ENCODE measurements around the gene PPP6R1.

PPP6R1 gene

GRCh38 chr19:55256562-55257460 is 2.0 kb downstream of the PPP6R1 start:
- Histone ChIP-seq H3K4me3 (ENCODE audit: low read length in 2 of 2) (peak overlapping the region; percentile 73 to 86), H3K27me3 (ENCODE audit: control insufficient read depth in 1 of 2, insufficient read depth in 2 of 2, low read length in 2 of 2) (no peaks in the 10 kb centered on the region), H3K4me1 (ENCODE audit: control insufficient read depth, insufficient read depth, low read length) (peaks cover 50% of the 10 kb centered on the region), H3K36me3 (ENCODE audit: control insufficient read depth in 2 of 2, insufficient read depth in 2 of 2, low read length in 2 of 2) (peaks cover 0 to under 1% of the 10 kb centered on the region in 2 donors), H3K9ac (ENCODE audit: low read length in 2 of 2) (peak overlapping the region; percentile 79 to 86), H3K9me3 (ENCODE audit: control insufficient read depth in 2 of 2, low read length in 2 of 2) (no peaks in the 10 kb centered on the region), H3K27ac (ENCODE audit: low read length) (no peak overlapping the region)

GRCh38 chr19:55255618-55256423 is 3.0 kb downstream of the PPP6R1 start:
- Histone ChIP-seq H3K36me3 (ENCODE audit: control insufficient read depth in 2 of 2, insufficient read depth in 2 of 2, low read length in 2 of 2) (peaks cover 0 to 5% of the 10 kb centered on the region in 2 donors), H3K9ac (ENCODE audit: low read length in 2 of 2) (peak overlapping the region in 1 of 2 donors; percentile 13), H3K4me3 (ENCODE audit: low read length in 2 of 2) (peak overlapping the region in 1 of 2 donors; percentile 86), H3K27me3 (ENCODE audit: control insufficient read depth in 1 of 2, insufficient read depth in 2 of 2, low read length in 2 of 2) (no peaks in the 10 kb centered on the region), H3K9me3 (ENCODE audit: control insufficient read depth in 2 of 2, low read length in 2 of 2) (no peaks in the 10 kb centered on the region), H3K4me1 (ENCODE audit: control insufficient read depth, insufficient read depth, low read length) (peaks cover 55% of the 10 kb centered on the region), H3K27ac (ENCODE audit: low read length) (no peak overlapping the region)

- H3K9me3 ChIP-seq (ENCODE audit: control insufficient read depth in 2 of 2, low read length in 2 of 2), result no peaks in the 10 kb centered on the region
- H3K36me3 ChIP-seq (ENCODE audit: control insufficient read depth in 2 of 2, insufficient read depth in 2 of 2, low read length in 2 of 2), result peaks cover 0 to 5% of the 10 kb centered on the region in 2 donors
- no peaks in the 10 kb centered on the region for H3K27me3 ChIP-seq (ENCODE audit: control insufficient read depth in 1 of 2, insufficient read depth in 2 of 2, low read length in 2 of 2)
- peaks cover 49% of the 10 kb centered on the region for H3K4me1 ChIP-seq (ENCODE audit: control insufficient read depth, insufficient read depth, low read length)
- peak overlapping the region in 1 of 2 donors; percentile 29 for H3K4me3 ChIP-seq (ENCODE audit: low read length in 2 of 2)
- no peak overlapping the region for H3K27ac ChIP-seq (ENCODE audit: low read length)
- H3K9ac ChIP-seq (ENCODE audit: low read length in 2 of 2), result no peak overlapping the region
Observed at GRCh38 chr19:55254625-55254977, 4.2 kb downstream of the PPP6R1 start.

- peaks cover 0 to 5% of the 10 kb centered on the region in 2 donors for H3K36me3 ChIP-seq (ENCODE audit: control insufficient read depth in 2 of 2, insufficient read depth in 2 of 2, low read length in 2 of 2)
- no peak overlapping the region for H3K27ac ChIP-seq (ENCODE audit: low read length)
- peaks cover 46% of the 10 kb centered on the region for H3K4me1 ChIP-seq (ENCODE audit: control insufficient read depth, insufficient read depth, low read length)
- no peaks in the 10 kb centered on the region for H3K27me3 ChIP-seq (ENCODE audit: control insufficient read depth in 1 of 2, insufficient read depth in 2 of 2, low read length in 2 of 2)
- no peaks in the 10 kb centered on the region for H3K9me3 ChIP-seq (ENCODE audit: control insufficient read depth in 2 of 2, low read length in 2 of 2)
- peak overlapping the region in 1 of 2 donors; percentile 29 for H3K4me3 ChIP-seq (ENCODE audit: low read length in 2 of 2)
- peak overlapping the region in 1 of 2 donors; percentile 36 for H3K9ac ChIP-seq (ENCODE audit: low read length in 2 of 2)
Observed at GRCh38 chr19:55253842-55254624, 4.8 kb downstream of the PPP6R1 start.

GRCh38 chr19:55252760-55253663 is 5.8 kb downstream of the PPP6R1 start:
- peaks cover 51% of the 10 kb centered on the region for H3K4me1 ChIP-seq (ENCODE audit: control insufficient read depth, insufficient read depth, low read length)
- H3K27ac ChIP-seq (ENCODE audit: low read length), result no peak overlapping the region
- H3K4me3 ChIP-seq (ENCODE audit: low read length in 2 of 2), result no peak overlapping the region

GRCh38 chr19:55251341-55252081 is 7.3 kb downstream of the PPP6R1 start:
- Histone ChIP-seq H3K4me1 (ENCODE audit: control insufficient read depth, insufficient read depth, low read length) (peaks cover 41% of the 10 kb centered on the region), H3K9ac (ENCODE audit: low read length in 2 of 2) (no peak overlapping the region), H3K36me3 (ENCODE audit: control insufficient read depth in 2 of 2, insufficient read depth in 2 of 2, low read length in 2 of 2) (peaks cover 0 to 8% of the 10 kb centered on the region in 2 donors), H3K9me3 (ENCODE audit: control insufficient read depth in 2 of 2, low read length in 2 of 2) (no peaks in the 10 kb centered on the region), H3K4me3 (ENCODE audit: low read length in 2 of 2) (no peak overlapping the region), H3K27me3 (ENCODE audit: control insufficient read depth in 1 of 2, insufficient read depth in 2 of 2, low read length in 2 of 2) (no peaks in the 10 kb centered on the region), H3K27ac (ENCODE audit: low read length) (no peak overlapping the region)

More at GRCh38 chr19:55252760-55253663, 5.8 kb downstream of the PPP6R1 start:
- no peaks in the 10 kb centered on the region for H3K9me3 ChIP-seq (ENCODE audit: control insufficient read depth in 2 of 2, low read length in 2 of 2)
- no peaks in the 10 kb centered on the region for H3K27me3 ChIP-seq (ENCODE audit: control insufficient read depth in 1 of 2, insufficient read depth in 2 of 2, low read length in 2 of 2)
- peaks cover 0 to 5% of the 10 kb centered on the region in 2 donors for H3K36me3 ChIP-seq (ENCODE audit: control insufficient read depth in 2 of 2, insufficient read depth in 2 of 2, low read length in 2 of 2)
- no peak overlapping the region for H3K9ac ChIP-seq (ENCODE audit: low read length in 2 of 2)

- H3K27ac ChIP-seq (ENCODE audit: low read length), result no peak overlapping the region
- peaks cover 6 to 12% of the 10 kb centered on the region in 2 donors for H3K36me3 ChIP-seq (ENCODE audit: control insufficient read depth in 2 of 2, insufficient read depth in 2 of 2, low read length in 2 of 2)
- no peaks in the 10 kb centered on the region for H3K9me3 ChIP-seq (ENCODE audit: control insufficient read depth in 2 of 2, low read length in 2 of 2)
- H3K4me3 ChIP-seq (ENCODE audit: low read length in 2 of 2), result no peak overlapping the region
- H3K4me1 ChIP-seq (ENCODE audit: control insufficient read depth, insufficient read depth, low read length), result peaks cover 30% of the 10 kb centered on the region
- H3K9ac ChIP-seq (ENCODE audit: low read length in 2 of 2), result no peak overlapping the region
- H3K27me3 ChIP-seq (ENCODE audit: control insufficient read depth in 1 of 2, insufficient read depth in 2 of 2, low read length in 2 of 2), result no peaks in the 10 kb centered on the region
Observed at GRCh38 chr19:55250262-55251036, 8.4 kb downstream of the PPP6R1 start.

- H3K4me1 ChIP-seq (ENCODE audit: control insufficient read depth, insufficient read depth, low read length), result peaks cover 25% of the 10 kb centered on the region
- peaks cover 12 to 16% of the 10 kb centered on the region in 2 donors for H3K36me3 ChIP-seq (ENCODE audit: control insufficient read depth in 2 of 2, insufficient read depth in 2 of 2, low read length in 2 of 2)
- H3K4me3 ChIP-seq (ENCODE audit: low read length in 2 of 2), result no peak overlapping the region
- no peaks in the 10 kb centered on the region for H3K9me3 ChIP-seq (ENCODE audit: control insufficient read depth in 2 of 2, low read length in 2 of 2)
- H3K27ac ChIP-seq (ENCODE audit: low read length), result no peak overlapping the region
- H3K27me3 ChIP-seq (ENCODE audit: control insufficient read depth in 1 of 2, insufficient read depth in 2 of 2, low read length in 2 of 2), result no peaks in the 10 kb centered on the region
- no peak overlapping the region for H3K9ac ChIP-seq (ENCODE audit: low read length in 2 of 2)
Observed at GRCh38 chr19:55249841-55250240, 9.0 kb downstream of the PPP6R1 start.

GRCh38 chr19:55248704-55249103 is 10.1 kb downstream of the PPP6R1 start:
- peaks cover 23 to 26% of the 10 kb centered on the region in 2 donors for H3K36me3 ChIP-seq (ENCODE audit: control insufficient read depth in 2 of 2, insufficient read depth in 2 of 2, low read length in 2 of 2)
- H3K9ac ChIP-seq (ENCODE audit: low read length in 2 of 2), result no peak overlapping the region
- no peak overlapping the region for H3K4me3 ChIP-seq (ENCODE audit: low read length in 2 of 2)
- H3K27ac ChIP-seq (ENCODE audit: low read length), result no peak overlapping the region
- H3K4me1 ChIP-seq (ENCODE audit: control insufficient read depth, insufficient read depth, low read length), result peaks cover 19% of the 10 kb centered on the region
- H3K27me3 ChIP-seq (ENCODE audit: control insufficient read depth in 1 of 2, insufficient read depth in 2 of 2, low read length in 2 of 2), result no peaks in the 10 kb centered on the region
- H3K9me3 ChIP-seq (ENCODE audit: control insufficient read depth in 2 of 2, low read length in 2 of 2), result no peaks in the 10 kb centered on the region

Data from stomach smooth muscle (tissue), 2 donors.